Subcutaneous abdominal adipose tissue (tissue), 5 donors: Measurements from ENCODE around the gene NIP7.
"Not testable (repeated sequence)": the region's sequence is repeated elsewhere in the genome, so short reads cannot be mapped to it uniquely, and the experiment has no call there.

Experiments used
- H3K27ac ChIP-seq: one replicate; pipeline ENCODE4 v1.7.0; 2013; ENCODE audit warnings: low read depth, mild to moderate bottlenecking, inconsistent platforms, low read length, moderate library complexity
- H3K27me3 ChIP-seq, 5 donors: one replicate each; pipeline ENCODE4 v1.7.0; 2013; ENCODE audit warnings: low read length in 5 of 5, inconsistent platforms in 1 of 5; ENCODE audit not compliant: control insufficient read depth in 5 of 5, insufficient read depth in 4 of 5
- H3K36me3 ChIP-seq, 5 donors: one replicate each; pipeline ENCODE4 v1.7.0; 2013; ENCODE audit warnings: low read length in 5 of 5; ENCODE audit not compliant: control insufficient read depth in 5 of 5, insufficient read depth in 5 of 5
- H3K4me1 ChIP-seq, 5 donors: one replicate each; pipeline ENCODE4 v1.7.0; 2013; ENCODE audit warnings: low read length in 5 of 5, mild to moderate bottlenecking in 3 of 5, moderate library complexity in 1 of 5; ENCODE audit not compliant: control insufficient read depth in 5 of 5, insufficient read depth in 5 of 5
- H3K4me3 ChIP-seq, 5 donors: one replicate each; pipeline ENCODE4 v1.7.0; 2013; ENCODE audit warnings: low read length in 5 of 5, low read depth in 1 of 5
- H3K9ac ChIP-seq, 5 donors: one replicate each; pipeline ENCODE4 v1.7.0; 2013; ENCODE audit warnings: low read length in 5 of 5, mild to moderate bottlenecking in 4 of 5, moderate library complexity in 3 of 5
- H3K9me3 ChIP-seq, 5 donors: one replicate each; pipeline ENCODE4 v1.7.0; 2013; ENCODE audit warnings: low read length in 5 of 5; ENCODE audit not compliant: control insufficient read depth in 5 of 5
- donor health status: healthy.
- donor health status: healthy.
- donor health status: healthy.
- donor health status: healthy.
- donor health status: healthy.

NIP7 gene

DNA sequence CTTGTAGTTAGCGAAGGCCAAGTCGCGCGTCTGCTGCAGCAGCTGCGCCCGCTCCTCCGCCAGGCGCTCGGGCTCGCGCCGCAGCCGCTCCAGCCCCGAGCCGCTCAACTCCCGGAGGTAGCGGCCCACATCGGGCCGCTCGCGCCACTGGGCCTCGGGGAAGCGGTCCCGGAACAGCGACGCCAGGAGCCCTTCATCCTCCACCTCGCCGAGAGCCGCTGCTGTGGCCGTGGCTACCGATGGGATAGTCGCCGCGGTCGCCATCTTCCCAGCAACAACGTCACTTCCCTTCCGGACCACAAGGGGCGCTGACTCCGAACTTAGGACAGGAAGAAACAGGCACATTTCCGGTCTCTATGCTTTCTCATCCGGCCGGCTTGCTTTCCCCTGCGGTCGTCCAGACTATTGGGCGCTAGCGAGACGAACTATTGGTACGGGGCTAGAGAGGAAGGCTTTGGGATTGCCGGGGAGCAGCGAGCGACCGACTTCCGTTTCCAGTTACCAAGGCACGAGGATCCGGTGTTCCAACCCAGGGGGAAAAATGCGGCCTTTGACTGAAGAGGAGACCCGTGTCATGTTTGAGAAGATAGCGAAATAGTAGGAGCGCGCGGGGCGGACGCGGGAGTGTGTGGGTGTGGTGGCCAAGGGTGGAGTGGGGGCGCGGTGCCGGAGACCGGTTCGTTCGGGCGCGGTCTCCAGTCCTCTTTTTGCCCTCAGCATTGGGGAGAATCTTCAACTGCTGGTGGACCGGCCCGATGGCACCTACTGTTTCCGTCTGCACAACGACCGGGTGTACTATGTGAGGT is at the start of gene NIP7, which contains the start of gene COG8:
Gene NIP7, plus strand, starts transcription at position 484 of the 806 bp plus-strand sequence. Its CDS starts 58 bp downstream, at position 542.
Gene COG8, minus strand, starts transcription at position 276 of the 806 bp plus-strand sequence. Its CDS starts 12 bp downstream, at position 264.
- H3K4me3 ChIP-seq, result peak within 1 kb of the TSS; percentile 76 to 94 (median 83)
- peaks cover 10 to 35% (median 26%) of the 10 kb centered on the region in 5 donors for H3K4me1 ChIP-seq
- H3K27ac ChIP-seq, result peak within 1 kb of the TSS; percentile 94
- no peaks in the 10 kb centered on the region for H3K9me3 ChIP-seq
- H3K9ac ChIP-seq, result peak within 1 kb of the TSS; percentile 77 to 98 (median 92)
- H3K27me3 ChIP-seq, result no peaks in the 10 kb centered on the region
- H3K36me3 ChIP-seq, result peaks cover 19 to 39% (median 36%) of the 10 kb centered on the region in 5 donors

DNA sequence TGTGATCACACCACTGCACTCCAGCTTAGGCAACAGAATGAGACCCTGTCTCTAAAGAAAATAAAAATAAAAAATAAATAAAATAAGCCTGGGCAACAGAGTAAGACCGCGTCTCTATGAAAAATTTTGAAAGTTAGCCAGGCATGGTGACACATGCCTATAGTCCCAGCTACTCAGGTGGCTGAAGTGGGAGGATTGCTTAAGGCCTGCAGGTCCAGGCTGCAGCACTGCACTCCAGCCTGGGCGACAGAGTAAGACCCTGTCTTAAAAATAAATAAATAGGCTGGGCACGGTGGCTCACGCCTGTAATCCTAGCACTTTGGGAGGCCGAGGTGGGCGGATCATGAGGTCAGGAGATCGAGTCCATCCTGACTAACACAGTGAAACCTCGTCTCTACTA is 47.9 kb upstream of the NIP7 start:
- not testable (repeated sequence) for H3K4me1 ChIP-seq, H3K9ac ChIP-seq, H3K9me3 ChIP-seq, H3K36me3 ChIP-seq, H3K27ac ChIP-seq, H3K27me3 ChIP-seq, H3K4me3 ChIP-seq

DNA sequence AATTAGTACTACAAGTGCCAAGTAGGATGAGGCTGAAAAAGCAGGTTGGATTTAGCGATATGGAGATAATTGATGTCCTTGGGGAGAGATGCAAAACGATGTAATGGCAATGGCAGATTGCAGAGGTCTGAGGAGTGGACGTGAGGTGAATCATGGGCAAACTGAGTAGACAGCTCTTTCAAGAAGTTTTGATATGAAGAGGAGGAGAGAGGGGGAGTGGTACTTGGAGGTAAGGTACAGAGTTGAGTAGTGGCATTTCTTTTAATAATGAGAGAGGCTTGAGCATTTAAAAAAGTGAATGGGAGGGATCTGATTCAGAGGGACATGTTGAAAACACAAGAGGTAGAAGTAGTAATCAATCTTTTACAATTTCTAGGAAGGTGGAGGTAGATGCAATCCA is 46.2 kb upstream of the NIP7 start:
- Histone ChIP-seq H3K27ac (no peak overlapping the region), H3K4me3 (no peak overlapping the region), H3K9ac (peak overlapping the region in 1 of 5 donors; percentile 33), H3K9me3 (no peaks in the 10 kb centered on the region), H3K27me3 (no peaks in the 10 kb centered on the region), H3K36me3 (peaks cover 0 to 8% (median 0%) of the 10 kb centered on the region in 5 donors), H3K4me1 (no peaks in the 10 kb centered on the region)

DNA sequence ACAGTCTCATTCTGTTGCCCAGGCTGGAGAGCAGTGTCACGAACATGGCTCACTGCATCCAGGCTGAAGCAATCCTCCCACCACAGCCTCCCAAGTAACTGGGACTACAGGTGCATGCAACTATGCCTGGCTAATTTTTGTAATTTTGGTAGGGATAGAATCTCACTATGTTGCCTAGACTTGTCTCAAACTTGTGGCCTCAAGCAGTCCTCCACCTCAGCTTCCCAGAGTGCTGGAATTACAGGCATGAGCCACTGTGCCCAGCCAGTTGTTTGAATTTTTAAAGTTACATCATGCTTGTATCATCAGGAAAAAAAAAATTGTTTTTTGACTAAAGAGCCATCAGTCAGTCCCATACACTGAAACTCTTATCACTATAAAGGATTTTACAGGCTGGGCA is 45.5 kb upstream of the NIP7 start:
- H3K9ac ChIP-seq, result no peak overlapping the region
- H3K27ac ChIP-seq, result no peak overlapping the region
- H3K4me1 ChIP-seq, result no peaks in the 10 kb centered on the region
- H3K9me3 ChIP-seq, result no peaks in the 10 kb centered on the region
- peaks cover 0 to 8% (median 0%) of the 10 kb centered on the region in 5 donors for H3K36me3 ChIP-seq
- H3K4me3 ChIP-seq, result no peak overlapping the region
- no peaks in the 10 kb centered on the region for H3K27me3 ChIP-seq

DNA sequence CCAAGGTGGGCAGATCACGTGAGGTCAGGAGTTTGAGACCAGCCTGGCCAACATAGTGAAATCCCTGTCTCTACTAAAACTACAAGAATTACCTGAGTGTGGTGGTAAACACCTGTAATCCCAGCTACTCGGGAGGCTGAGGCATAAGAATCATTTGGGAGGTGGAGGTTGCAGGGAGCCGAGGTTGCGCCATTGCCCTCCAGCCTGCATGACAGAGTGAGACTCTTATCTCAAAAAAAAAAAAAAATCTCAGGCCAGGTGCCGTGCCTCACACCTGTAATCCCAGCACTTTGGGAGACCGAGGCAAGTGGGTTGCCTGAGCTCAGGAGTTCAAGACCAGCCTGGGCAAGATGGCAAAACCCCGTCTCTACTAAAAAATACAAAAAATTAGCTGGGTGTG is 42.8 kb upstream of the NIP7 start:
- peaks cover 8 to 24% (median 21%) of the 10 kb centered on the region in 5 donors for H3K36me3 ChIP-seq
- H3K9me3 ChIP-seq, H3K4me1 ChIP-seq, H3K9ac ChIP-seq, H3K4me3 ChIP-seq, H3K27ac ChIP-seq, H3K27me3 ChIP-seq: not testable (repeated sequence)

DNA sequence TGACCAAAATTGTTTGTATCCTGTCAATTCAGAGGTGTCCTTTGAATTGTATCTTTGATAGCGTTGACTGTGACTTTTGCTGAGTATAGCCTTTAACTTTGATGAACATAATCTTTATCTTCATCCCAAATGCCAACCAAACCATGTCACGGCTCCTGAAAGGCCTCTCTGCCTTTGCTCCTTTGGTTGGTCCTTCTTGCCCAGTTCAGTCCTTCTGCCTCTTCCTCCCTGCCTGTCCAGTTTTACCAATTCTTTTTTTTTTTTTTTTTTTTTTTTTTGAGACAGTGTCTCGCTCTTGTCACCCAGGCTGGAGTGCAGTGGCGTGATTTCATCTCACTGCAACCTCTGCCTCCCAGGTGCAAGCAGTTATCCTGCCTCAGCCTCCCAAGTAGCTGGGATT is 41.3 kb upstream of the NIP7 start:
- no peak overlapping the region for H3K9ac ChIP-seq

DNA sequence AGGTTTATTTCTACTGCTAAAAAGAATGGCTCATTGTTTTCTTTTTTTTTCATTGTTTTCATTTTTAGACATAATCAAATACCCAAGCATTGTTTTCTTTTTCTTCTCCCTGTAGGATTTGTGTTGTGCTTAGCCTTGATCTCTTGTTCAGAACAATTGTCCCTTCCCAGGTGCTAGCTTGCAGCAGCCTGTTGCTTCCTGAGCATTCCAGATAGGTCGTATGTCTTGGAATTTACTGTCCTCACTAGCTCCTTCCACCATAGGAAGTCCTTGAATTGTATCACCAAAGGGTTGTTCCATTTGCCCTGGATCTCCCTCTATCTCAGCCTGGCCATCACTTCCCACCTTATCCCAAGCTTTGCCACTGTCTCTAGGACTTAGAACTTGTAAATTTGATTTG is 38.4 kb upstream of the NIP7 start:
- Histone ChIP-seq H3K4me1 (peaks cover 0 to 7% (median 0%) of the 10 kb centered on the region in 5 donors), H3K27ac (no peak overlapping the region), H3K4me3 (no peak overlapping the region), H3K9ac (no peak overlapping the region), H3K36me3 (peaks cover 18 to 47% (median 23%) of the 10 kb centered on the region in 5 donors), H3K9me3 (no peaks in the 10 kb centered on the region), H3K27me3 (no peaks in the 10 kb centered on the region)

More for the DNA sequence above, 41.3 kb upstream of the NIP7 start:
- H3K27me3 ChIP-seq, result no peaks in the 10 kb centered on the region
- H3K27ac ChIP-seq, result no peak overlapping the region
- H3K36me3 ChIP-seq, result peaks cover 8 to 33% (median 23%) of the 10 kb centered on the region in 5 donors
- H3K9me3 ChIP-seq, result no peaks in the 10 kb centered on the region
- peaks cover 0 to 7% (median 0%) of the 10 kb centered on the region in 5 donors for H3K4me1 ChIP-seq
- no peak overlapping the region for H3K4me3 ChIP-seq

DNA sequence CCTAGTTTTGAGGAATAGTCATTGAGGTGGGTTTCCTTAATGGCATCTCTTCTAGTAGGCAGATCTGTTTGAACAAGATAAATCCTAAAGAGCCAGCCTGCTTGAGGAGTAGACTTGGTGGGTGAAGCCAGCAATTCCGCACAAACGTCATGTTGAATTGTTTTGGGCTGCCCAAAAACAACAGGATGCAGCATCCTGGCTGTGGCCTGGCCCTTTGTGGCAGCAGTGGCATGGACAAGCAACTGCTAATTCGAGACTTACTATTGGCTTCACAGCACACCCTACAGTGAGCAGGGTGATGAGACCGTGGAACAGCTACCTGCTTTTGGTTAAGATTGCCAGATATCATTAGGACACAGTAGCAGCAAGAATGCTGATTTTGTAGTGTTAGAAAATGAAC is 37.7 kb upstream of the NIP7 start:
- H3K4me1 ChIP-seq, result peaks cover 0 to 7% (median 0%) of the 10 kb centered on the region in 5 donors

DNA sequence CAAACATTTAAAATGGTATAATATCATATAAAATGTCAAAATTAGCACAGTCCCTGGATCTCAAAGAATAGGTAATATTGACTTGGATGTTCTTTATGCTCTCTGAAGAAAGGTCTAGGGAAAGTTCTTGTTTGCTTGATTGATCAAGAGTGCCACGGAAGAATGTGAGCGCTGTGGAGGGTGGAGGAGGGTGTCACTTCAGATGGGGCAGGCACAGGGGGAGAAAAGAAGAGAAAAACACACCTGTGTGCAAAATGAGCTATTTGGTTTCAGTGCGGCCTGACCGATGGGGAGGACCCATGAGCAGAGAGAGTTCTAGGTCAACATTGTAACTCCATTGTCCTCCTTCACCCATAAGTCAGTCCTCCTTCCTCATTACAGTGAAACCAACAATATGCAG is 37.3 kb upstream of the NIP7 start:
- H3K27ac ChIP-seq, result no peak overlapping the region
- H3K36me3 ChIP-seq, result peaks cover 19 to 47% (median 23%) of the 10 kb centered on the region in 5 donors
- no peak overlapping the region for H3K9ac ChIP-seq
- H3K4me3 ChIP-seq, result no peak overlapping the region
- peaks cover 0 to 7% (median 0%) of the 10 kb centered on the region in 5 donors for H3K4me1 ChIP-seq
- no peaks in the 10 kb centered on the region for H3K9me3 ChIP-seq
- H3K27me3 ChIP-seq, result no peaks in the 10 kb centered on the region

More for the DNA sequence above, 37.7 kb upstream of the NIP7 start:
- Histone ChIP-seq H3K9ac (no peak overlapping the region), H3K4me3 (no peak overlapping the region), H3K27ac (no peak overlapping the region), H3K27me3 (no peaks in the 10 kb centered on the region), H3K36me3 (peaks cover 19 to 47% (median 23%) of the 10 kb centered on the region in 5 donors), H3K9me3 (no peaks in the 10 kb centered on the region)

DNA sequence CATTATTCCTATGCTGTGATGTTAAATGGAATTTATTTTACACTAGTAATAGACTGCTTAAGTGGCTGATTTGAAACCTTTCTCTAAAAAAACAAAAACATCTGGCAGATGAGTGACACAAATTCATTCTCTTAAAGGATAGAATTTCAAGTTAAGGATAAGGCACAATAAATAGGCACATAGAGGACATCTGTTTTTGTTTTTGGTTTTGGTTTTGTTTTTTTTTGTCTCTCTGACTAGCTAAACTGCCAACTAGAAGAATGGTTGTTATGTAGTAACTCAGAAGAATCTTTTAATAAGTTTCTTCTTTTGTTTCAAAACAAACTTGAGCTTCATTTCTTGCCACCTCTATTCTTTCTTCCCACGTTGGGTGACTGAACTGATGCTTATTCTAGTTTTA is 33.5 kb upstream of the NIP7 start:
- Histone ChIP-seq H3K9ac (peak overlapping the region in 1 of 5 donors; percentile 10), H3K4me3 (no peak overlapping the region), H3K9me3 (no peaks in the 10 kb centered on the region), H3K27ac (no peak overlapping the region), H3K27me3 (no peaks in the 10 kb centered on the region), H3K36me3 (peaks cover 9 to 33% (median 13%) of the 10 kb centered on the region in 5 donors), H3K4me1 (peaks cover 0 to 13% (median 5%) of the 10 kb centered on the region in 5 donors)
